Putamen (tissue), 1 donor: ENCODE measurements around the gene RSPO3.
"Not testable (repeated sequence)": the region's sequence is repeated elsewhere in the genome, so short reads cannot be mapped to it uniquely, and the experiment has no call there.

Experiments used
- DNase-seq: peaks from one replicate; pipeline ENCODE4 v3.0.0-alpha.2; 2016; ENCODE audit warnings: low spot score

RSPO3 gene, protein sequence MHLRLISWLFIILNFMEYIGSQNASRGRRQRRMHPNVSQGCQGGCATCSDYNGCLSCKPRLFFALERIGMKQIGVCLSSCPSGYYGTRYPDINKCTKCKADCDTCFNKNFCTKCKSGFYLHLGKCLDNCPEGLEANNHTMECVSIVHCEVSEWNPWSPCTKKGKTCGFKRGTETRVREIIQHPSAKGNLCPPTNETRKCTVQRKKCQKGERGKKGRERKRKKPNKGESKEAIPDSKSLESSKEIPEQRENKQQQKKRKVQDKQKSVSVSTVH

DNA sequence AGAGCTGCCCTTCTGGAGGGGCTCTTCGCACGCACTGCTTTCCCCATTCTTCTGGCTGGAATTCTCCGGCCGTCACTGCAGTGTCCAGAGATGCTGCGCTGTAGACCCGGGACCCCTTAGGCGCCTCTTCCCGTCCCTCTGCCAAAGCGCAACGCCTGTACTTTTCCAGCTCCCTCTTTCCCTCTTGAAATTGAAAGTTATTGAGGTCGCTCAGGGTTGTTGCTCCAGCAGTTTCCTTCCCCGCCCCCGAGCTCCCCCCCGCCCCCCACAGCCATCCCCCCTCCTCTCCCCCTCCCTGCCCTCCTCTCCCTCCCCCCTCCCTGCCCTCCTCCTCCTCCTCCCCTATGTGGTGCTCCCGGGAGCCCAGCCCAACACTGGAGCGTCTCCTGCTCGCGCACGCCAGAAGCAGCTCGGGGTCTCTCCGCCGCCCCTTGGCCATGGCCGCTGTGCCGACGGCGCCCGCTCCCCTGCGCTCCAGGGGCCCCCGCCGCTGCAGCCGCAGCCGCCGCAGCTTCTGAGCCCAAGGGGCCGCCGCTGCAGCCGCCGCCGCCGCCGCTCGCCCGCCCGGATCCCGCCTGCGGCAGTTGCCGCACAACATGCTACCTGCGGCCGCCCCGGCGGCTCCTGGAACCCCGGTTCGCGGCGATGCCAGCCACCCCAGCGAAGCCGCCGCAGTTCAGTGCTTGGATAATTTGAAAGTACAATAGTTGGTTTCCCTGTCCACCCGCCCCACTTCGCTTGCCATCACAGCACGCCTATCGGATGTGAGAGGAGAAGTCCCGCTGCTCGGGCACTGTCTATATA is at the start of gene RSPO3:
Gene RSPO3 (plus strand): TSS at position 374 of the 804 bp plus-strand sequence. CDS start 522 bp downstream, outside the sequence.
- DNase-seq = no peak

DNA sequence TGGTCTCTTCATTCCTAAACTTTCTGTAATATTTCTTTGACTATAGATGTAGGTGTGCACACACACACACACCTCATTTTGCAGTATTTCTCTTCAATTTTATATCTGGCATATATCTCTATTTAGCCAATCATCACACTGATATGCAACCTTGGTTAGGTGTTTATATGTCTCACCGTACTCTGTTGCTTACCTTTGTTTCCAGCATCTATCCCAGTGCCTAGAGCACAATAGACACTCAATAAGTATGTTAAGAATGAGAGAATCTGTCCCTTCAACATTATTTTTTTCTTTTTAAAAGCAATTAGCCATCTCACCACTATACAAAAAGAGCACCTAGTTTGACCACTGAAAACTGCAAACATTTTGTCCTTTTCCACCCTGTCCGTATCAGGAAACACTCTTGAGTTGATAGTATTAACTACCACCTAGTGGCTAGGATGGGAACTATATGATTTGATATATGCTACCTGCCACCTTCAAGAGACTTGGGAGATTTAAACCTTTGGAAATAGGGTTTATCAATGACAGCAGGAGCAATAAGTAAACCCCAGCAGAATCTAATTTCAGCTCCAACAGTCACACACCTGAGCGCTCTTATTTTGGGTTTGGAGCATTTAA is 48.7 kb upstream of the RSPO3 start:
- no peak for DNase-seq

DNA sequence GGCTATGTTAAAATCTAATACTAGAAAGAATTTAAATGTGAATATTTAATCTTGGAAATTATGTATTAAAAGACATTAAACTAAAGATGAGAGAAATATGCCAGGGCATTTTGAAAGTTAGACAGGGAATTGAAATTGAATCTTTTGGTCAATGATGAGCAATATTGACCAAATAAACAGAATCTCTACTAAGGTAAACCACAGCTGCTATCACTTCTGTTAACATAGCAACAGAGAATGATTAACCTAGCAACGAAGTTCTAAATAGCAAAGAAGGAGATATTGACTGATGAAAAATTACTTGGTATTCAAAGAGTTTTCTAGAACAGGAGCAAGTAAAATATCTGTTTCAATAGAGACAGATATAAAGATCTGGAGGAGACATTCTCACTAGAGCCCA is 45.2 kb upstream of the RSPO3 start:
- no peak for DNase-seq

DNA sequence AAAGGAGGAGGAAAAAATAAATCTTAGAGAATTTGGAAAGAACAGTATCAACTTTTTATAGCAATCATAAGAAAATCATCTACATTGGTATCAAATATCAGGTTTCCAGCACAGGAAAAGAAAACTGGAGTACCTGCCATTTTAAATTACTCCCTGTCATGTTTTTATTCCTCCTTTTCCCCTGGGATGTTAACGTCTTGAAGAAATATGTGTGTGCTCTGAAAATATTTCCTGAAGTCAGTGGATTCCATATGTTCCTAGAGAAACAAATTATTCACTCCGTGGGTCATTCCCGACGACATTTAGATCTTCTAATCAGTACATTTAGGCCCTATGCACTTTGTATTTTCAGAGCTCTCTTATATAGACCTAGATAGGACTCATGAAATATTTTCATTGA is 42.0 kb upstream of the RSPO3 start:
- no peak for DNase-seq

DNA sequence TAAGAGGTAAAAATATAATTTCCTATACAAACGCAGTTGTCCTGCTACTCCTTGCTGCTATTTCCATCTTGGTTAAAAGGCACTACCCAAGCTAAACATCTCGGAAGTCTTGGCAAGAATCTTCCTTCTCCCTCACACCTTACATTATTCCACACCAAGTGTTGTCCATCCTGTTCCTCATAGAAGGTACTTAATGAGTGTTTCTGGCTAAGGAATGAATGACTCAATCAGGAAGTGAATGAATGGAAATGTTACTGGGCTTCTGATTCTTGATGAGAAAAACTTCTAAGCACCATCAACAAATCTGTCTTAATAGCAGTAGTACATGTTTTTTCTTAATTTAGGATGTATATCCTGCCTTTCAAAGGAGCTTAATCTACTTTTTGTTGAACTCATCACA is 40.6 kb upstream of the RSPO3 start:
- no peak for DNase-seq

DNA sequence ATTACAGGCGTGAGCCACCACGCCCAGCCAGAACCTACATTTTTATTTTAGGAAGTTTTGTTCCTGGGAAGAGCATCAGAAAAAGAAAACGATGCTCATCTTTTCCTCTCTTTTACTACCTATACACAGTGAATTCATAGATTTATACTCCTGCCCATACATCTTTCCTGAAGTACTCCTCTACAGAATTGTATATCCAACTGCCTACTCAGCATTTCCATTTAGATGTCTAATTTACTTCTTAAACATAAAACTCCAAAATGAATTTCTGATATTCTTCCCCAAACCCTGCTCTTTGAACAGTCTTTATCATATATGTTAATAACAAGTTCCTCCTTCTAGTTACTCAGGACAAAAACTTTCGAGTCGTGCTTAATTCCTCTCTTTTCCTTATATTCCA is 39.8 kb upstream of the RSPO3 start:
- DNase-seq = no peak

DNA sequence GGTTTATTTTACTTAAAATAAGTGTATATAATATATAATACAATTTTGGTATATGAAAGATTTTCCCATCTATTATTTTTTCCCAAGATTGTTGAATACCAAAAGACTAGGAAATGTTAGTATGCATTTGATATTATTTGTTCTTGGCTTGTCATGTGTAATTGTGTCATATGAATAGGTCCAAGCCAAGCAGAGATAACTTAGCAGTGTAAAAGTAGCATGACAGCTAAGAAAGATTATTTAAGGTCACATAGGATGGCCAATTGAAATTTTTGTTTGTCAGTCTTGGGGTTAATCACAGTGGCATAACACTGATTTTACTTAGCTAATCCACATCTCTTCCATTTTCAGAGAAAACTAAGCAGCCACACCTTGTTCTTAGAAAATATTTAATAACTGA is 38.8 kb upstream of the RSPO3 start:
- no peak for DNase-seq

DNA sequence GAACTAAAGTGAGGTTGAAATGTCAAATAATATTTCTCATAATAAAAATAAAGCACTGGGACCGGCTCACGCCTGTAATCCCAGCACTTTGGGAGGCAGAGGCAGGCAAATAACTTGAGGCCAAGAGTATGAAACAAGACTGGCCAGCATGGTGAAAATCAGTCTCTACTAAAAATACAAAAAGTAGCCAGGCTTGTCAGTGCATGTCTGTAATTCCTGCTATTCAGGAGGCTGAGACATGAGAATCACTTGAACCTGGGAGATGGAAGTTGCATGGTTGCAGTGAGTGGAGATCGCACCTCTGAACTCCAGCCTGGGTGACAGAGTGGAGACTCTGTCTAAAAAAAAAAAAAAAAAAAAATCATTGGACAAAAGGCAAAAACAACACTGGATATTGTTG is 38.4 kb upstream of the RSPO3 start:
- no peak for DNase-seq

DNA sequence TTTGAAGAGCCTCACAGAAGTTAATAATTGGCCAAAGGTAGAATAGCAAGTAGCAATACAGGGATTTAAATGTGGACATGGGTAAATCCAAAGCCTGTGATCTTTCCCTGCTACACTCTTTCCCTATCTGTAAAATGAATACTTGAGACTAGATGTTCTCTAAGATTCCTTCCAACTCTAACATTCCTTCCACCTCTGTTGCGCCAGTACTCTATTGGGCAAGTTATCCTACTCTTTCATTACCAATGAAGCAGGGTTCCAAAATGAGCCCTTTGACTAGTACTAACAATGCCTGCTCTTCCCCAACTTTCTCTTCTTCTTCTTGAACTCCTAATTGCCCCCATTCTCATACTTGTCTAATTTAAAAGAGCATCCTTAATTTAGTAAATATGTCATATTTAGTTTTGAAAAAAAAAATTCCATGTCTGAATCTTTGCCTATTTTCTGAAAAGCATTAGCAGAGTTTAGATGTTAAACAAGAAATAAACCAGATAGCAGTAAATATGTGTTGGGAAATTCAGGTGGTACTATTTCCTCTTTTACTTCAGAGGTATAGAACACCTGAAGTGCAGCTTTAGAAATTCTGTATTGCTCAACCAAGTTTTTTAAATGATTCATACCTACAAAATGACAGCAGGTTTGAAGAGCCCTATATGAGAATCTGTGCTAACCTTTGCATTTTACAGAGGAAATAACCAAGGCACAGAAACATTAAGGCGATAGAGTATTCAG is 35.1 kb upstream of the RSPO3 start:
- no peak for DNase-seq

DNA sequence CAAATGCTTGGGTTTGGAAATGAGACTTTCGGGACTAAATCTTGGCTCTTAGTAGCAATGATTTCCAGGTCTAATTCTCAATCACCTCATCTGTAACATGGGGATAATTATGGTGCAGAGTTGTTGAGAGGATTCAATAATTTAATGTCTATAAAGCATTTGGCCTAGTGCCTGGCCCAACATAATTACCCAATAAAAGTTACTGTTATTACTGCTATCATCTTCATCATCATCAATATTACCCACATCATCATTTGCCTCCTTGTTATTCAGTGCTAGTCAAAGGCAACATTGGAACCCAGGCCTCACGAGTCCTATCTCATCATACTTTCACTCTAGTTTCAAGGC is 34.5 kb upstream of the RSPO3 start:
- DNase-seq = no peak

DNA sequence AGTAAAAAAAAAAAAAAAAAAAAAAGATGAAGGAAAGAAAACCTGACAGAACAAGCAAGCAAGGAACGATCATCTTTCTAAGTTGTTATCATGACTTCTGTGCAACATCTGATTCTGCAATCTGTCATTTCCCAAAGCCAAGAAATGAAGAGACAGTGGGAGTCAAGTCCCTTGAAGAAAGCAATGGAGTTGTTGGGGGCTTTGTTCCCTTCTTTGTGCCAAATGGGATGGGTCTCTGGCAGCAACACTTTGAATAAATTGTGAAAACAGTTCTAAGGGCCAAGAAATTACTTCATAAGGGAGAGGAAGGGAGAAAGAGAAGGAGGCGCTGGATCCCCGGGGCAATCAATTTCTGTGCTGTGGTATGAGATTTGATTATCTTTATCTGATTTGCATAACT is 33.3 kb upstream of the RSPO3 start:
- DNase-seq = no peak

DNA sequence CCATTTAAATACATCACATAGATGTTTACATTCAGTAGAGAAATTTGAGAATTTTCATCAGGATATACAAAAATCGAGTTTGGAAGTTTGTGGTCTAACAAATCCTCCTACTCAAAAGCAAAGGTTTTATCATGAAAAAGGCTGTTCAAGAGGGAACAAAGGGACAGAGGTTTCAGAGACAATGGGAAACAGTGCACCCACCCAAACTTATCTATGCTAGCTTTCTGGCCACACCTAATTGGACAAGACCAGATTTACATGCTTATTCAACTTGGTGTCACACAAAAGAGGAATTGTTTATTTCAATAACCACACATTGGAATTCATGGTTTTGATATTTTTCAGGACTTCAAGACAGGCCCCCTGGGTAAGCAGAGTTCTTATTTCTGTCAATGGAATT is 28.4 kb upstream of the RSPO3 start:
- no peak for DNase-seq

DNA sequence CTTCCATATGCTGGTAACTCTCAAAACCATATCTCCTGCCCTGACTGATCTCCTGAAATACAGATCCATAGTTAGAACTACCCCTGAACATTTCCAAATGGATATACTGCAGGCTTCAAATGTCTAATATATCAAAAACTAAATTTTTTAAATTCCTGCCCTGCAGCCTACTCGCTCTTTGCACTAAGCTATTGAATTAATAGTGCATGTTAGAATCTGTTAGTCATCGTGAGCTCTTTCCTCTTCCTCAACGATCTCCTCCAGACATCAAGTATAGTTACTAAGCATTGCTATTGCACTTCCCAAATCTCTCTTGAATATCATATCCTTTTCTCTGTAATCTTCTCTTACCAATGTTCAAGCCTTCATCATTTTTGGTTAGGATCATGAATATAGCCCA is 26.0 kb upstream of the RSPO3 start:
- no peak for DNase-seq

DNA sequence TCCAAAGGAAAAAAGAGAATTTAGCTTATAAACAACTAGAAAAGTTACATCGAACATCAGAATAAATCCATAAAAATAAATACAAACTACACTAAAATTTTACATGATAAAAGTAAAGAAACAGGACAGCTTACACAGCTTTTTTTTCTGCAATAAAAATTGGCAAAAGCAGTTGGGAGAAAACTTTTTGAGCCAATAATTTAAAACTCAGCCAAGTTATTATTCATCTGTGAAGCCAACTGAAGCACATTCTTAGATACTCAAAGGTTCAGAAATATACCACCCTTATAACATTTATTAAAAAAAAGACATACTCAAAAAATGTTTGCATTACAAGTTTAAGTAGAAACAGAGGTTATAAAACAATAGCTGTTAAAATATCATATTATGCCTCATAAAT is 23.7 kb upstream of the RSPO3 start:
- no peak for DNase-seq

DNA sequence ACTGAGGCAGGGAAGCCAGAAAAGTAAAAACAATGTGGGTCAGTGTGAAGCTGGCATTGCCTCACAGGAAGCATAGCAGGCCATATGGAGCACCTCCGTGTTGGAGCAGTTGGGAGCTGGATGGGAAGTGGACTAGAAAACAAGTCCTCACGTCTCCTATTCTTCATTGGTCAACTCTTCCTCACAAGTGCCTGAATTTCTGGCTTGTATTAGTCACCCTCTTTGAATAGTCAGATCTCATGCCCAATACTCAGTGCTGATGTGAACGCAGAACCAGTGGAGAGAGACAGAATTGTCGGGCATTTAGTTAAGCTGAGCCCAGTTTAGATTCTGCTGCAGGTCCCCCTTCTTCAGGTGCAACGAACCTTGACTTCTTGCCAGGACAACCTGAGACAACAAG is 22.3 kb upstream of the RSPO3 start:
- no peak for DNase-seq

DNA sequence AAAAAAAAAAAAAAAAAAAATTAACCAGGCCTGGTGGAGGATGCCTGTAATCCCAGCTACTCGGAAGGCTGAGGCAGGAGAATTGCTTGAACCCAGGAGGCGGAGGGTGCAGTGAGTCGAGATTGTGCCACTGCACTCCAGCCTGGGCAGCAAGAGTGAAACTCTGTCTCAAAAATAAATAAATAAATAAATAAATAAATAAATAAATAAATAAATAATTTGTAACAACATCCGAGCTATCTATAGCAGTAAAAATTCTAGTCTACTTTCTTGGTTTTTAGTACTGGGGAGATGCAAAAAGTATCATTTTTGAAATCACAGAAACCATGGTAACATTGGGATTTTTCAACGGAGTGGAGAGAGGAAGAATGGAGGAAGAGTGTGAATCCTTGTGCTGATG is 21.0 kb upstream of the RSPO3 start:
- DNase-seq = not testable (repeated sequence)

DNA sequence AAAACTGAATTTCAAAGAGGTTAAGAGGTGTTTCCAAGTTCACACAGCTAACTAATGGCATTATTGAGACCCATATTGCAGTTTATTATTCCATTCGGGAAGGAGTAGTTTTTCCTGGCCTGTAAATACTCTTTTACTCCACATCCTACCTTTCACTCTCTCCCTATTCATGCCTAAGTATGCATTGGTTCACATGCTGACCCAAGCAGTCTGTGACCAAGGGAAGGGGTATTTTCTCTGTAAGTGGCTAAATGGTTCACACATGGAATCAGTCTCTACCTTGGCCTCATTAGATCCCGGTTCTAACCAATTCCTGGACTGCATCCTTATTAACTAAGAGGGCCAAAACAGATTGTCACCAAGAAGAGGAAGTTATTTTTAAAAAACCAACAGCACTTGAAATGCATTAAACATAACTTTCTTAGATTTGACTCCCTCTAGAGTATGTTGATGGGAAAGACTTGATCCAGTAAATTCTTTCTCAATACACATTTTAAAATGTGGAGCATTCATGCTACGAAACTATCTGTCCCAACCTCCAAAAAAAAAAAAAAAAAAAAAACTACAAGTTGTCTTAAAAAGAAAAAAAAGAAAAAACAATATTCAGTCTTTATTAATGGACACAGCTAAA is 17.8 kb upstream of the RSPO3 start:
- DNase-seq = no peak

DNA sequence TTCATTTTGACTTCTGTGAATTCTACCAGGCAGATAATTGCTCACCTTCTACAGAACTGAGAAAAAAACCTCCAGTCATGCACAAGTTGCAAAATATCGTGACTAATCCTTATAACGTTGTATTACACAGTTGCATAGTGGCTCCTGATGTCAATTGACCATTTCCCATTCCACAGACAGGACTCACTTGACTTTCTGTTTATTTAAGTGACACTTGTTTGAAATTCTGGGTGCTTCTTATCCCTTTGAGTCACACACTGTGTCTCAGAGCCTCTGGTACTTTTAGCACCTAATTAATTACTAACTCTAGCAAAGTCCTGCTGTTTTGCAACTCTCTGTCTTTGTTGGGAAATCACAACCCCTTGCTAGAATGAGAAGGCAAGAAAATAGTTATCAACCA is 16.2 kb upstream of the RSPO3 start:
- no peak for DNase-seq

DNA sequence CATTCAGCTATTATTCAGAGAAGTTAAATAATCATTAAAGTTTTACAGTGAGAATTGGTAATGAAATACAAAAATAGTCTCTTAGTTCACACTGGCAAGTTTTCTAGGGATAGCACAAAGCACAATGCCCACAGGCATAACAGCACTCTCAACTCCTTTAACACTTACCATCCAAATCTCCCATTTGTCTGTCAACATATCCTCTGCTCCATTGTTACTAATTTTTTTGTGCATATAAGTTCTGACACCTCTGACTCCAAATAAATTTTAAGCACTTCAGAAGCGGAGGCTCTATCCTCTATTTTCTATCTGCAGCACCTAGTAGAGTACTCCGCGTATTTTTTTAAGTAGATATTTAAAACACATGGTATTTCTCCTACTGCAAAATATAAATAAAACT is 15.6 kb upstream of the RSPO3 start:
- no peak for DNase-seq

DNA sequence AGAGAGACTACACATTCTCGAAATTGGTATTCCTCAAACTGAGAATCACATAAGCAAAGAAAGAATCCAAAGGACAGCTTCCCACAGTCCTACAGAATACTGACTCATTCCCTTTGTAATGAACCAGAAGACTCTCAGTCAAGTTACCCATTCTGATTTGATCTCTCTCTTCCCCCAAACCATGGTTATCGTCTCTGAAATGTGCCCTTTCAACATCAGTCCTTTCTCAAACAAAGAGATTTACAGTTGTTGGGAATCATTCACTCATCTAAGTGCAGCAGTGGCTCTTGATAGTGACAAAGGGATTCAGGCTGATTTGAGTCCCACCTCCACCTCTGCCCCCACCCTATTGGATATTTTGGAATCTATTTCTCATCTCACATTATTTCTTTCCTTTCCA is 15.0 kb upstream of the RSPO3 start:
- DNase-seq = no peak

DNA sequence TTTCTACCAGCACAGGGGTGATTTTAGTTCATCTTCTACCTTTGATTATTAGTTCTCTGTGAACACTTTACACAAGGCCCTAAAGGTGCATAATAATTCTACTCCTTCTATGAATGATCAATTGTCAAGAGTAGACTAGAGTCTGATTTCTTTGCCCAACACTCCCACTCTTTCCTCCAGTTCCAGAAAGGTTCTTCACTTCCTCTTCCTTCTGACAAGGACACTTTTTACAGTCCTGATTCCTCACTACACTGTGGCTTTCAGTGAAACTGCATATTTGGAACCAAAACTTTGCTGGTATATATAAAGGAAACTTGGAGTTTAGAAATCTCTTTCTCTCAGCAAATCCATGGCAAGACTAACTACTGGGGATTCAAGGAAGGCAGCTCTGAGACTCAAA is 10.6 kb upstream of the RSPO3 start:
- no peak for DNase-seq

DNA sequence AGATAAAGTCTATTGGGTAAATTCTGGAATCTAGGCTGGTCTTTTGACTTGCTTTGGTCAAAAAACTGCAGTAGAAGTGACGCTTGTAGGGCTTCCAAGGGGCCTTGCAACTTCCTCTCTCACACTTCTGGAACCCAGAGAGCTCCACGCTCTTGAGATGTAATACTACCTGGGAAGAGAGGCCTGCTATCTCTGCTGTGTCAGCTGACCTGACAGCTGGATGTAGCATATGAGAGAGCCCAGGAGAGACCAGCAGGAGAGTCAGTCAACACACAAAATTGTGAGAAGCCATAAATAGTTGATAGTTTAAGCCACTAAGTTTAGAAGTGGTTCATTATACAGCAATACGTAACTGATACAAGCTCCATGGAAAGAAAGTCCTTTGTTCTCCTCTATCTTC is 7.8 kb upstream of the RSPO3 start:
- no peak for DNase-seq
